A673 (cell line): ENCODE results near the gene TSHR.
"Not testable (repeated sequence)": the region's sequence is repeated elsewhere in the genome, so short reads cannot be mapped to it uniquely, and the experiment has no call there.

Experiments used
- CTCF ChIP-seq: fragments of 300-800, 200-600 bp; sonication (generic); conservative IDR thresholded peaks from 2 replicates; pipeline ENCODE4 v1.5.1; 2017; ENCODE audit warnings: low read depth, mild to moderate bottlenecking, antibody characterized with exemption, low read length, moderate library complexity, mixed read lengths
- EZH2 ChIP-seq: fragments of 200-600 bp; sonication (generic); IDR thresholded peaks from 2 replicates; pipeline ENCODE4 v1.6.1; 2017; ENCODE audit warnings: borderline replicate concordance, low read depth, mild to moderate bottlenecking, mixed read lengths, antibody characterized with exemption, low read length; ENCODE audit not compliant: poor library complexity, severe bottlenecking

GRCh38 chr14:81054057-81054456 is 98.6 kb downstream of the TSHR start:
- not testable (repeated sequence) for TF ChIP-seq CTCF, EZH2
